Measurements from ENCODE around the gene SLC36A3. TPM values are rescaled to one million over a fixed set of nuclear protein-coding genes. Genes with fewer than 3 reads are reported as not detected.
A peak's percentile ranks its signal among the peaks of the same experiment; 100 is the strongest.
"Not testable (repeated sequence)": the region's sequence is repeated elsewhere in the genome, so short reads cannot be mapped to it uniquely, and the experiment has no call there.

The SLC36A3 gene
- not detected for total RNA-seq

DNA sequence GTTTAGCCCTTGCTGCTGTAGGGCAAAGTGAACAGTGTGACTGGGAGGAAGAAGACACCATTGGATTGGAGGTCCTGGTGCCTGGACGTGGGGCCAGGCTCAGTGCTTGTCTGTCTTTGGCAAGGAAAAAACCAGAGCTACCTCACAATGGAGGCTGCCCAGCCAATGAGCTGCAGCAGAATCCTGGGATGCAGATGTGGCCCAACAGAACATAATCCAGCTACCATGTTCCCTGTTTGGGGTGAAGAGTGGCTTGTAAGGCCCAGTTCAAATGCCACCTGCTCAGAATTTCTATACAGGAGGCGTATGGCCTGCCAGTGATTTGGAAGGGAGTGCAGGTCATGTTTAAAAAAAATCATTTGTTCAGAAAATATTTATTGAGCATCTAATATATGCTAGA is at the start of gene SLC36A3:
Gene SLC36A3 (minus strand): TSS at position 101 of the 400 bp plus-strand sequence. CDS start 412 bp downstream, outside the sequence.
- no peak for DNase-seq

DNA sequence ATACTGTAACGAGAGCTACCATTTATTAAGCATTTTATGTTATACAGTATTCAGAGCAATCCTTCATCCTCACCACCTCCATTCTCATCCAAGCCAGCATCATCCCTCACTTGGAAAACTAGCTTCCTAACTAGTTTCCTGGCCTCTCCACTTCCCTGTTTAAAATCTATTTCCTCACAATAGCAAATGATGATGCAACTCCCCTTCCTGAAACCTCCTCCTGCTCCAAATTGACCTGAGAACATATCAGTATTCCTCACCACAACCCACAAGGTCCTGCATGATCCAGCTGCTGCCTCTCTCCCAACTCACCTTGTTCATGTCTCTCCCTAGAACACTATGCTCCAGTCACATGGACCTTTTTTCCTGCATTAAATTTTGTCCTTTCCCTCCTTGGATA is 48.1 kb upstream of the SLC36A3 start:
- no peak for DNase-seq

DNA sequence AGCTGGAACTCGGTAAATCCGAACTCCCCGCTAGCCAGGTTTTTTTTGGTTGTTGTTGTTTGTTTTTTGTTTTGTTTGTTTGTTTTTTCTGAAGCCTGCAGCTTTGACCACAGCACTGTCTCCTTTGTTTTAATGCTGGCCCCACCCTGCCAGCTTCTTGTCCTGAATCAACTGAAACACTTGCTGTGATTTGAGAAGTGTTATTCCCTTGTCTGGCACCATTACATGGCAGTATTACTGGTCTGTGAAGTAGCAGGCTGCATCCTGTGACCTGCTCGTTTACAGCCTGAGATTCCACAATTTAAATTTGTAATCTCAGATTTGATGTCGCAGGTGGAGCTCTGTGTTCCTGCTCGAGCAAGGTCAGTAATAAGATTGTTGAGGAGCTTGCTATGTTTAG is 45.2 kb upstream of the SLC36A3 start:
- no peak for DNase-seq

DNA sequence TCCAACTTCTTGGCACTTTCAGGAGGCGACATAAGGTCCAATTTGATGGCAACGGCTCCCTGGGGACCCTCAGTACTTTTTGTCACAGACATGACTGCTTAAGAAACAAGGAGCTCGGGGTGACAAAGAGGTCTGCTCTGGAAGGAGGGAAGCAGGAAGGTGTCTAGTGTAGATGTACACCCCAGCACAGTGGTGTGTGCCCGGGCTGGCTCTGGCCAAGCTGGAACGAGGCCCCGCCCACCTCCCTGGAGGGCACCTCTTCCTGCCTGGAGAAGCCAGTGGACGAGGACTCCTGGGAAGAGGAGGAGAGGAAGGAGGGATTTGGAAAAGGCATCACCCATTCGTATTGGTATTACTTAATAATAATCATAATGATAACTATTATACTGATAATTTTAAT is 43.8 kb upstream of the SLC36A3 start, which contains the start of gene SLC36A2:
Gene SLC36A2 (minus strand): TSS at position 191 of the 400 bp plus-strand sequence. CDS start 99 bp downstream, at position 92.
- DNase-seq: no peak

DNA sequence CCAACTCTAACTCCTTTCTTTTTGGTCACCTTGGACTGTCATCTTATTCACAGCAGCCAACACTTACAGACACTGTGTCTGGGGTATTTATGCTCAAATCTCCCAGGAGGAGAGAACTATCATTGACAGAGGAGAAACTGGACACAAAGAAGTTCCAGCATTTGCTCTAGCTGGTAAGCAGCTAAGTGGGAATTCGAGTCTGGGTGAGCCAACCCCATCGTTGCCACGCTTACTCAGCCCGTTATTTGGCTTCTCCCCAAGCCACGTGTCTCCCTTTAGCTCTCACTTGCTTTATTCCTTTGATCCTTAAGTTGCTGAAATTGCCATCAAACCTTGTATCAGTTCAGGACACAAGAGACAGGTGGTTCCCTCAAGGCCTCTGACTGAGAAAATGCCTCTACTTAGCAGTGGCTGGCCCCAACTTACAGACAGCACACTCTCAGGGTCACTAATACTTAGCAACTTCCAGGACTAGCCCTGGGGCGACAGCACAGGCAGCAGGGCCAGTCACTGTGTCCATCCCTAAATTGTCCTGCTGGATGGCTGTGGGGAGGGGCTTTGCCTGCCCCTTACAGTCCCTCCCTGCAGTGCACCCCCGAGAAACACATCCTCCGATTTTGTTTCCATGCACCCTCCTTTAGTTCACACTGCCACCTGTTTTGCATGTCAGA is 42.4 kb upstream of the SLC36A3 start:
- DNase-seq: peak; percentile 16

DNA sequence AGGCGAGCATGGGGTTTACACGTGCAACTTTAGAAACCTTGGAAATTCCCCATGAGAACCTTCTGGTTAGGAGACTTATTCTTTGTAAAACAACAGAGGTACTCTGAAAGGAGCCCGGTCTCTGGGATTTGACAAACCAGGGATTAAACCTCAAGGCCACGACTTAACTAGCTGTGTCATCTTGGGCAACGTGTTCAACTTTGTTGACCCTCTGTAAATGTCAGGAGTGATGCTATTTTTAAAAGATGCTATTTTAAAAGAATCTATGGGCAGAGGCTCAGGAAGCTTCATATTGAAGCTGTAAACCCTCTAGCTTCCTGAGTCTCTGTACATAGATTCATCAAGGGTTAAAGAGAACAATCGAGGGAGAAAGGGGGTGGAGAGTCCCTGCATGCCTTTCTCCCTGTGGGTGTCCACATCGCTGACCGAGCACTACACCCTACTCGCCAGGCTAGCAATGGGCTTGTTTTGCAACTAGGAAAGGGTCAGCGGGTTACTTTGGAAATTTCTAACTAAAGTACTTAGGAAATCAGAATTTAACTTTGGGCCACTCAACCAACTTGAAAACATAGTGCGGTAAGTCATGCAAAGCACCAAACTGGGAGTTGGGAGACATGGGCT is 41.7 kb upstream of the SLC36A3 start:
- no peak for DNase-seq

DNA sequence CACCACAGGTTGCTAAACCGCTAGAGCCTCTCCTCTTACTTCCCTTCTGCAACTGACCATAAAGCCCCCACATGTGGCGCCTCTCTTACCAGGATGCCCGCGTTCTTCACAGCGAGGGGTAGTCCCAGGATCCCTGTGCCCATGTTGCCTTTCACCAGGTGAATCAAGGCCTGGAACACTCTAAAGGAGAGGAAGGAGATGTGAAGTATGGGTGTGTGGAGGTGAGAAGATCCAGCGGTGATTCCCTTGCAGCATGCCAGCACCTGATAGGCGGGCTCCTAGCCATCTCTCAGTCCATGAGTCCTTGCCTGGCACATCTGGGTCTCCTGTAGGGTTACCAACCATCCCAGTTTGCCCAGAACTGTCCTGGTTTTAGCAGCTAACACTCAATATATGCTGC is 40.5 kb upstream of the SLC36A3 start:
- no peak for DNase-seq

DNA sequence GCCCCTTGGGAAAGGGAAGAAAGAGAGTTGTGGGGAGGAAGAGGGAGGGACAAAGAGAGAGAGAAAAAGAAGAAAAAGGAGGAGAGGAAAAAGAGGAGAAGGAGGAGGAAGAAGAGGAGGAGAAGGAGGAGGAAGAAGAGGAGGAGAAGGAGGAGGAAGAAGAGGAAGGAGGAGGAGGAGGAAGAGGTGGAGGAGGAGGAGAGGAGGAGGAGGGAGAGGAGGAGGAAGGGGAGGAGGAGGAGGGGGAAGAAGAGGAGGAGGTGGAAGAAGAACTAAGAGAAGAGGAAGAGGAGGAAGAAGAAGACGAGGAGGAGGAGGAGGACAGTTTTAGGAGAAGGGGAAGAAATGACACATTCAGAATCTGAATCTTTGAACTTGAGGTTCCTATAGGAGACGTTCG is 36.4 kb upstream of the SLC36A3 start:
- DNase-seq: no peak

DNA sequence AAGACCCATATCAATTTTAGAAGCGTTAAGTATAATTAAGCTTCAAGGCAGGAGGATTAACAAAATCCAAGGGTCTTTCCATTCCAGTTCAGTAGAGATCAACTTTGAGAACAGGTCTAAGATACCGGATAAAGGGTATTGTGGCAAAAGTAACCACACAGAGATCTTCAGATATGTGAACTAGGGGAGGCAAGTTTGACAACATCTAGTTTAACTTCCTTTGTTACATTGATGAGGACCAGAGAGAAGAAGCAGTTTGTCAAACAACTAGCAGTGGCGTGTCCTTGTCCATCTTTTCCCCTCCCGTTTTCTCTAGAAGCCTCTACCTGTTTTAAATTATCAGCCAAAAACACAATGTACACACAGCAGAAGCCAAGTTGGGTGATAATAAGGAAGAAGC is 35.2 kb upstream of the SLC36A3 start:
- no peak for DNase-seq

DNA sequence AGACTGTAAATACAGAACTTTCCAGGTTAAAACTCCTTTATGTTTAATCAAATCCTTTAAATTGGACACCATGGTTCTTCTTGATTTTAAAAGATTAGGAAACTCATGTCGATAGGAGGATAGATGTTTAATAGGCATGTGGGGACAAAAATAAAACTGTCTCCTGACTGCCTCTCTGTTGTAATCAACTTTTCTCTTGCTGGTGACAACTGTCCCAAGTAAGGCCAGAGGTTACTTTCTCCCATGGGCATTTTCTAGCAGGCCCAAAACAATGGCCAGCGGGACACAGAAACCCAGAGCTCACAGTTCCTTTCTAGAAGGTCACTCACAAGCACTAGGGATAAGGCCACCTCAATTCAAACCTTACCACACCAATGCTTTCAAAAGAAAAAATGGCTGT is 29.3 kb upstream of the SLC36A3 start:
- DNase-seq: no peak

DNA sequence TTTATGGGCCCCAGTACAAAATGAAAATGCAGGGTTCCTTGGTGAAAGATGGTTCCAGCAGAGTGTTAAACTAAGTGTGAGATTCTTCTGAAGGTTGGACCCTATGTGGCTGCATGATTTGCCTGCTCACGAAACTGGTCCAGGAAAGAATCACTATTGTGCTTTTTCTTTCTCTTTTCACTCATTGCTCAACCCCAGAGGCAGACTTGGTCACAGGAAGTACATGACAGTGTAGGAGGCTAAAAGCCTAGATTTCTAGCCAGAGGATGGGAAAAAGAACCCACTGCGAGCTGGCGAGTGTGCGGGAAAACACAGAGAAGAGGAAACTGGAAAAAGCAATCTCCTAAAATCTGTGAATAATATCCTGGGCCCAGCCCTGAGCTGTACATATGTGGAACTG is 25.2 kb upstream of the SLC36A3 start:
- DNase-seq: no peak

DNA sequence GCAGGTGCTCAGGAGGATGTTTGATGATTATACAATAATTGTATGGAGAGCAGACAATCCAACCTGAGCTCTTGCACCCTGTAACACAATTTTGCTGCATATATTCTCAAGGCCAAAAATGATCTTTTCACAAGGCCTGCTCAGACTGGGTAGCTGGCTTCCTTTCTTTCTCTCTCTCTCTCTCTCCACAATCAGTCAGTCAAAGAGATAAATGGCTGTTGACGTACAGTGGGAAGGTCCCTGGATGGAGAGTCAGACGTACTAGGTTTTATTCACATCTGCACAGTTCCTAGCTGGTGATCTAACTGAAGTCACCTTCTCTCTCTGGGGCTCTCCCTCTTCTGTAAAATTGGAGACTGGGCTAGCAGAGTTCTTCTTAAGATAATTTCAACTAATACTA is 24.0 kb upstream of the SLC36A3 start:
- DNase-seq: no peak

DNA sequence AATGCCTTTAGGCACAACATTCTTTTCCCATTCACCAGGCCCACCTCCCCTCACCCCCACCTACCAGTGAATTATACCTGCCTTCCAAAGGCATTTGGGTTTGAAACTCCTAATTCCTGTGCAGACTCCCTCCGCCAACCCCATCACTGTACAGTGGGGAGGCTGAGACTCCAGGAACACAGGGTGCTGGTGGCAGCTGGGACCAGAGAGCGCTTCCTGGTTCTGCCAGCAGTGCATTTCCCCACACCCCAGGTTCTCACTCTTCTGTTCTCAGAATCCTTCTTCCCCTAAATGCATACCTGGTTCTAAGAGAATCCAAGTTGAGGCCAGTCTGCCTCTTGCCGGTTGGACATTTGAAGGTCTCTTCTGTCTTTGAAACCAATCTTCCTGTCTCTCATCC is 22.7 kb upstream of the SLC36A3 start:
- DNase-seq: no peak

DNA sequence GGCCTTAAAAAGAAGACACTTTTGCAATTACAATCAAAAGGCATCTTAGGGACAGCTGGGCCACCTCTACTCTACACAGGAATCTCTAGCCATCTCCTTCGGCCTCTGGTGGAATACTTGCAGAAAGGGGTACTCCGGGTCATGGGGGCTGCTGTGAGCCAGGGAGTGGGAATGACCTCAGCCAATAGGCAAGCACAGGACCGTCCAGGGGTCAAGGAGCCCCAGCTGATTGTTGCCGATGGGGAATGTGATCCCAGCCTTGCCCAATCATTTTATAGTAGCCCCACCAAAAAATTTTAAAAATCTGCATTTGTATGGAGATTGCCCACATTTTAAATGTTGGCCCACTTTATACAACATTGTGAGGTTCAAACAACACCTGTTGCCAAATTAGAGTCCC is 16.9 kb upstream of the SLC36A3 start:
- no peak for DNase-seq

DNA sequence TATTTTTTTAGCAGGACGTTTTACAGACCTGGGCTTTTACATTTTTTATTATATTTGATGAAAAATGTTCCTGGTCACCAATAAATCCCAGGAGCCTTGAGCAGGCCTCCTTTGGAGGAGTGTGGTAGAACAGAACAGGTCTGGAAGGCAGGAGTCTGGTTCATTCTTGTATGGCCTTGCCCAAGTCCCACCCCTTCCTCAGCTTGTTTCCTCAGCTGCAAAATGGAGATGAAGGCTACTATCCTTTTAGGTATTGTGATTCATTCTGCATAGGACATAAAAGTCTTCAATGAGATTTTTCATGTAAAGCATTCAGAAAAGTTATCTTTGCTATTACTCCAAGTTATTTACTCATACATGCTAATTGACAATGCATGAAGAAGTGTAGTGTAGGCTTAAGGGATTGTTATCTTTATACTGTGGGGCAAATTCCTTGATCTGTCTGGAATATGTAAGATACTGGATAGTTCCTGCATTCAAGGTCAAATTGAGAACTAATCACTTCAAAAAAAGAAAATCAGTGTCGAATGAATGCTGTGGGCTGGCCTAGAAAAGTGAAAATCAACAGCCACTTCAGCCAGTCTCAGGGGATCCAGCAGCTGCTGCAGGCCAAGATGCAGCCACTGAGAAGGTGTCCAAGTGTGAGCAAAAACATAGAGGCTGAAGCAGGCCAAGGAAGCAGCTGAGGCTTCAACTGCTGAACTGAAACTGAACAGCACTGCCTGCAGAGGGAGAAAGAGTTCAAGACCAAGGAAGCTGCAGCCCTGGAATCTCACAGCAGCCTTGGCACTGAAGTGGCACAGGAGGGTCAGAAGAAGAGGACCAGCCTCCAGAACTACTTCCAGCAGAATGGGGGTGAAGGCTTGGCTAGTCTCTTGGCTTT is 15.5 kb upstream of the SLC36A3 start:
- DNase-seq: peak; percentile 83

DNA sequence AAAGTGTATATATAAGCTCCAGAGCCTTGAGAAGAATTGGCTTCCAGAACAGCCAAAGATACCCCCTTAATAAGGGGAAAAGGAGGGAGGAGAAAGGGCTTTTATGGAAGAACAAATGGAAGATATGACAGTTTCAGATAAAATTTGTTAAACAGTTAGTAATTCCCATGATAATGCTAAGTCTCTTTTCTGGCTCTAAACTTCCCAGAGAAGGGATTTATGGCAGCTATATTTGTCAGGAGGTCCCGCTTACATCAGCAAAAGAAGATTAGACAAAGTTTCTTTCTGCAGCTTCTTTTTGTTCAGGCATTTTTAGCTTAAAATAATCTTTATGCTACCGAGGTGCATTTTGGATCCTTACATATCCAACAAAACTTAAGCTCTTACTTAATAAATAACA is 14.3 kb upstream of the SLC36A3 start:
- no peak for DNase-seq

DNA sequence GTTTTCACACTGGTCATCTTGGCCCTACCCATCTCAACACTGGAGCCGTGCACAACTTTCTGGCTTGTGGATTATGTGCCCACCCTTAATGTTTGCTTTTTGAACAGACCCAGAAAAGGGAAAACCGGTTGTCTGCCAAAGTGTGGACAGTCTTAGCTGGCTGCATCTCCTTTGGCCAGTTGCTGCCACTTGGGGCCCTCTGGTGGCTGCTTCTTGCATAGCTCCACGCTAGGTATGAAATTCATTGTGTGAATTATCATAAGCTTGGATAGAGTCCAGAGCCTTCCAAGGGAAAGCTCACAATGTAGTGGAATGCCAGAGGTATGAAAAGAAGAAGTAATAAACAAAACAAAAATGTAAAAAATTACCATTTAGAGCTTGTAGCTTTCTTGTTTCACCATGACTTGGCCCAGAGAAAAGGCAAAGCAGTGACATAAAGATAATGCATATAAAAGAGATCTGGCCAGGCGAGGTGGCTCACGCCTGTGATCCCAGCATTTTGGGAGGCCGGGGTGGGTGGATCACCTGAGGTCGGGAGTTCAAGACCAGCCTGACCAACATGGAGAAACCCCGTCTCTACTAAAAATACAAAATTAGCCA is 12.5 kb upstream of the SLC36A3 start:
- DNase-seq: peak; percentile 87

DNA sequence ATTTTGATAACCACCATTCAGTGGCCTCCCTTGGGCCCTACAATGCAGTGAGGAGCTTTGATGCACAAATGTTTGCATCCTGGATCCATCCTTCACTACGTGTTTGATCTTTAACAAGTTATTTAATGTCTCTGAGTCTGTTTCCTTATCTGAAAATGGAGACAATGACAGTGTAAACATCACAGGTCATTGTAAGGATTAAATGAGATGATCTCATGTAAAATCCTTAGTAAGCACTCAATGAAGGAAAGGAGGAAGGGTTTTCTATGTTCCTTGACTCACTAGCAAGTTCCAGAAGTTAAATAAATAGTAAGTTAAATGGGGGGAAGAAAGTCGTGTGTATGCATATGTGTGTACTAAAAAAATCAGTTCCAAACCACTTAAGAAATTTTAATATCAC is 9.8 kb upstream of the SLC36A3 start:
- no peak for DNase-seq

DNA sequence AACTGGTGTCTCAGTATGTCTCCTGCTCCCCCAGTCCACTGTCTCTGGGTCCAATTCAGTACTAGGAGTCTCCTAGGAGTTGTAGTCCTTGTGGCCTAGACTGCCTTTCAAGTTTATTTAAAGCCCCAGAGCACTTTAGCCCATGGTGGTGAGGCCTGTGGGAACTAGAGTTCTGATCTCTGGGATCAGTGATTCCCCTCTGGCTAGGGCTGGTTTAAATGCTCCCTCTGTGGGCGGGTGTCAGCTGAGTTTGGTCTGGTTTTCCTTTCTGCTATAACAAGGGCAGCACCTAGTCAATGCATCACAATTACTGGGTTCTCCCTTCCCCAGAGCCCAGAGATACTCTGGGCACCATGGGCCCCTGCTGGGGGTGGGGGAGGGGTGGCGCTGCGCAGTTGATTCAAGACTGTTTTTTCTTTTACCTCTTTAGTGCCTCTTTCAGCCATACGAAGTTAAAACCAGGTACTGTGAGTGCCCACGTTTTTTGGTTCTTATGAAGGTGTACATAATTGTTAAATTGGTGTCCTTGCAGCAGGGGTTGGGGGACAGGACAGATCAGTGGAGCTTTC is 9.3 kb upstream of the SLC36A3 start:
- no peak for DNase-seq

DNA sequence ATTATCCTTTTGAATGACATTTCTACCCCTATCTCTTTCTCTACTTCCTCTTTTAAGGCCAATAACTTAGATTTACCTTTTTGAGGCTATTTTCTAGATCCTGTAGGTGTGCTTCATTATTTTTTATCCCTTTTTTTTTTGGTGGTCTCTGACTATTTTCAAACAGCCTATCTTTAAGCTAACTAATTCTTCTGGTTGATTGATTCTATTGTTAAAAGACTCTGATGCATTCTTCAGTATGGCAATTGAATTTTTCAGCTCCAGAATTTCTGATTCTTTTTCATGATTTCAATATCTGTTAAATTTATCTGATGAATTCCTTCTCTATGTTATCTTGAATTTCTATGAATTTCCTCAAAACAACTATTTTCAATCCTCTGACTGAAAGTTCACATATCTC is 7.4 kb upstream of the SLC36A3 start:
- no peak for DNase-seq

DNA sequence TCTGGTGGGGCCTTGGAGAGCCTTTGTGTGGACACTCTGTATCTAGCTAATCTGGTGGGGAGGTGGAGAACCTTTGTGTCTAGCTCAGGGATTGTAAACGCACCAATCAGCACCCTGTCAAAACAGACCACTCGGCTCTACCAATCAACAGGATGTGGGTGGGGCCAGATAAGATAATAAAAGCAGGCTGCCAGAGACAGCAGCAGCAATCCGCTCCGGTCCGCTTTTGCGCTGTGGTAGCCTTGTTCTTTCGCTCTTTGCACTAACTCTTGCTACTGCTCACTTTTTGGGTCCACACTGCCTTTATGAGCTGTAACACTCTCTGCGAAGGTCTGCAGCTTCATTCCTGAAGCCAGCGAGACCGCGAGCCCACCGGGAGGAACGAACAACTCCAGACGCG is 6.3 kb upstream of the SLC36A3 start:
- not testable (repeated sequence) for DNase-seq

DNA sequence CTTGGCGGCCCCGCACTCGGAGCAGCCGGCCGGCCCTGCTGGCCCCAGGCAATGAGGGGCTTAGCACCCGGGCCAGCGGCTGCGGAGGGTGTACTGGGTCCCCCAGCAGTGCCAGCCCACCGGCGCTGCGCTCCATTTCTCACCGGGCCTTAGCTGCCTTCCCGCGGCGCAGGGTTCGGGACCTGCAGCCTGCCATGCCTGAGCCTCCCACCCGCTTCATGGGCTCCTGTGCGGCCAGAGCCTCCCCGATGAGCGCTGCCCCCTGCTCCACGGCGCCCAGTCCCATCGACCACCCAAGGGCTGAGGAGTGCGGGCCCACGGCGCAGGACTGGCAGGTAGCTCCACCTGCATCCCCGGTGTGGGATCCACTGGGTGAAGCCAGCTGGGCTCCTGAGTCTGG is 5.7 kb upstream of the SLC36A3 start:
- DNase-seq: not testable (repeated sequence)

Data from tongue (tissue), 2 donors.